Endothelial cell of umbilical vein (primary cell): ENCODE results near the gene NUDT9. TPM values are rescaled to one million over a fixed set of nuclear protein-coding genes. Genes with fewer than 3 reads are reported as not detected.

Experiments
- BruUV-seq: library from RNA; stranded (reverse); fragments of 400-500 nt; replicated peaks from 2 replicates; lab custom pipeline; 2021; lab: Mats Ljungman, UMichigan
- CTCF ChIA-PET: fragments of 300-600, 350-600 bp; sonication (Branson Sonifier 250); formaldehyde crosslinking; loops from one replicate; lab custom pipeline; 2021; ENCODE audit warnings: antibody characterized with exemption, inconsistent platforms; lab: Charles Lee
- POLR2A ChIA-PET: fragments of 300-600, 350-600 bp; sonication (Branson Sonifier 250); formaldehyde crosslinking; loops from one replicate; lab custom pipeline; 2021; ENCODE audit warnings: antibody characterized with exemption, inconsistent platforms; lab: Charles Lee
- DNase-seq: peaks from one replicate; pipeline ENCODE4 v3.0.0-alpha.2; 2011; ENCODE audit warnings: low read depth, low spot score
- FAIRE-seq: peaks from 2 replicates; lab custom pipeline; 2011; peaks lifted over from hg19 to GRCh38; lab: Jason Lieb, UNC
- H2AFZ ChIP-seq: 2 replicates; pipeline ENCODE4 v1.6.0; 2012; ENCODE audit warnings: low read depth, low read length, control low read depth, inconsistent platforms
- H3K27ac ChIP-seq: 2 replicates; pipeline ENCODE4 v1.5.1; 2011; ENCODE audit warnings: low read depth, mild to moderate bottlenecking, control low read depth, low read length, moderate library complexity; ENCODE audit not compliant: insufficient read depth
- H3K27me3 ChIP-seq, 2 experiments: 2 replicates each; pipeline versions ENCODE4 v1.6.0 to v1.6.1; 2011; ENCODE audit warnings: low read length in 2 of 2, mixed read lengths in 1 of 2; ENCODE audit not compliant: control insufficient read depth in 2 of 2, insufficient read depth in 2 of 2
- H3K36me3 ChIP-seq, 2 experiments: 2 replicates in 1 of 2; 3 replicates in 1 of 2; pipeline ENCODE4 v1.5.1; 2011; ENCODE audit warnings: low read length in 2 of 2, mild to moderate bottlenecking in 1 of 2, moderate library complexity in 1 of 2; ENCODE audit not compliant: control insufficient read depth in 2 of 2, insufficient read depth in 2 of 2; ENCODE audit errors: extremely low read depth in 1 of 2
- H3K4me1 ChIP-seq: 3 replicates; pipeline ENCODE4 v1.5.1; 2011; ENCODE audit warnings: mild to moderate bottlenecking, low read length; ENCODE audit not compliant: control insufficient read depth, insufficient read depth; ENCODE audit errors: extremely low read depth
- H3K4me2 ChIP-seq: 2 replicates; pipeline ENCODE4 v1.6.1; 2011; ENCODE audit warnings: low read length, control low read depth, mixed read lengths; ENCODE audit not compliant: insufficient read depth
- H3K4me3 ChIP-seq, 3 experiments: fragments of 200-600 bp in 1 of 3; sonication (generic), shearing (Covaris generic) in 1 of 3; replicated peaks in 1 of 3; 2 replicates each; pipeline ENCODE4 v1.5.1; 2011 to 2016; ENCODE audit warnings: control low read depth in 3 of 3, low read length in 3 of 3, mild to moderate bottlenecking in 2 of 3, inconsistent platforms in 1 of 3, low read depth in 1 of 3, moderate library complexity in 1 of 3; ENCODE audit not compliant: insufficient read depth in 1 of 3
- H3K79me2 ChIP-seq: 2 replicates; pipeline ENCODE4 v1.6.0; 2012; ENCODE audit warnings: low read length, inconsistent platforms; ENCODE audit not compliant: control insufficient read depth, insufficient read depth
- H3K9ac ChIP-seq: replicated peaks from 2 replicates; pipeline ENCODE3; 2011; ENCODE audit warnings: low read length, control low read depth; ENCODE audit not compliant: insufficient read depth; ENCODE audit errors: extremely low read depth
- H3K9me1 ChIP-seq: replicated peaks from 3 replicates; pipeline ENCODE4 v1.6.0; 2011; ENCODE audit warnings: mild to moderate bottlenecking, low read length; ENCODE audit not compliant: control insufficient read depth, insufficient read depth; ENCODE audit errors: extremely low read depth
- H3K9me3 ChIP-seq: replicated peaks from 2 replicates; pipeline ENCODE4 v1.5.1; 2012; ENCODE audit warnings: low read length, inconsistent platforms; ENCODE audit not compliant: control insufficient read depth, insufficient read depth
- H4K20me1 ChIP-seq: replicated peaks from 2 replicates; pipeline ENCODE3; 2011; ENCODE audit warnings: mild to moderate bottlenecking, low read length; ENCODE audit not compliant: control insufficient read depth, insufficient read depth; ENCODE audit errors: extremely low read depth
- CTCF ChIP-seq, 2 donors: IDR thresholded peaks; 1 replicate in 1 of 2; 2 replicates in 1 of 2; pipeline ENCODE4 v1.5.1; 2011; ENCODE audit warnings: low read length in 2 of 2, mild to moderate bottlenecking in 2 of 2, moderate library complexity in 2 of 2, control low read depth in 1 of 2, inconsistent platforms in 1 of 2, low read depth in 1 of 2; ENCODE audit not compliant: insufficient read depth in 1 of 2; ENCODE audit errors: extremely low read depth in 1 of 2
- EZH2 ChIP-seq: IDR thresholded peaks from 2 replicates; pipeline ENCODE4 v1.6.1; 2012; ENCODE audit warnings: borderline replicate concordance, low read depth, mild to moderate bottlenecking, moderate library complexity, low read length, inconsistent platforms; ENCODE audit not compliant: severe bottlenecking
- FOS ChIP-seq: IDR thresholded peaks from 2 replicates; pipeline ENCODE4 v1.6.1; 2011; ENCODE audit warnings: mild to moderate bottlenecking, low read length, moderate library complexity, borderline replicate concordance; ENCODE audit not compliant: insufficient read depth
- GATA2 ChIP-seq: IDR thresholded peaks from 2 replicates; pipeline ENCODE4 v1.7.0; 2011; ENCODE audit warnings: low read depth, mild to moderate bottlenecking, moderate library complexity, mixed read lengths, low read length; ENCODE audit not compliant: insufficient read length, insufficient read depth
- JUN ChIP-seq: IDR thresholded peaks from 2 replicates; pipeline ENCODE4 v1.6.1; 2011; ENCODE audit warnings: borderline replicate concordance, low read depth; ENCODE audit not compliant: insufficient read length, insufficient read depth
- MAX ChIP-seq: IDR thresholded peaks from 2 replicates; pipeline ENCODE4 v1.6.1; 2011; ENCODE audit not compliant: insufficient read depth, insufficient read length
- MYC ChIP-seq: IDR thresholded peaks from one replicate; pipeline ENCODE4 v1.6.1; 2011; ENCODE audit warnings: mild to moderate bottlenecking, low read depth, low read length
- POLR2A ChIP-seq: IDR thresholded peaks from 2 replicates; pipeline ENCODE4 v1.6.1; 2012; ENCODE audit warnings: low read depth, mild to moderate bottlenecking, control low read depth, low read length
- POLR2AphosphoS5 ChIP-seq: IDR thresholded peaks from 2 replicates; pipeline ENCODE4 v1.6.1; 2012; ENCODE audit warnings: low read depth, mild to moderate bottlenecking, control low read depth, low read length, moderate library complexity; ENCODE audit not compliant: insufficient read depth
- dilution Hi-C: fragments of 300-500 bp; cut with MboI; formaldehyde crosslinking; loops from one replicate; pipeline ENCODE4 v1.15.0; 2019; ENCODE audit warnings: low sequenced_read_pairs; ENCODE audit not compliant: extremely low pct_ligation_motif_present
- intact Hi-C: fragments of 100-400 bp; cut with micrococcal nuclease; formaldehyde crosslinking; loops from one replicate; pipeline ENCODE4 v1.10.0; 2022
- polyA plus RNA-seq, 4 experiments: library from polyadenylated mRNA; depleted of rRNA in 3 of 4; stranded (reverse) in 3 of 4; unstranded in 1 of 4; fragments of >200 nt; gene quantifications; 2 replicates each; pipeline versions ENCODE4 v1.2.1 to v1.2.3, GENCODE V29; 2011 to 2012; ENCODE audit warnings: missing spikeins in 1 of 4
- total RNA-seq: library from RNA; stranded (reverse); gene quantifications from 2 replicates; pipeline ENCODE4 v1.2.3, GENCODE V29; 2021

The NUDT9 gene
- total and polyA plus RNA-seq, 2 donors (not counting 3 experiments of a cell fraction or from before 2014, with no cell fraction given): 15.3 to 25.0 TPM

DNA sequence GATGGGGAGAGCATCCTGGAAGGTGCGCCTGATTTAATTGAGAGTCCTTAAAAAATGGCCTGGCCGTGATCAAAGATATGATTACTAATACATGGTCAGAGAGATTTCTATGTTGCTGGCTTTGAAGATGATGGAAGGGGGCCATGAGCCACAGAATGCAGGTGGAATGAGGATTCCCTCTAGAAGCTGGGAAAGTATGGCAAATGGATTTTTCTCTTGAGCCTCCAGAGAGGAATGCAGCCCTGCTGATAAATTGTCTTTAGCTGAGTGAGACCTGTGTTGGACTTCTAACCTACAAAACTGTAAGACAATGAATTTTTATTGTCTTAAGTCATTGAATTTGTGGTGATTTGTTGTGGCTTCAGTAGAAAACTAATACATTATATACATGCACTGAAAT is 7.7 kb downstream of the NUDT9 start:
- Histone ChIP-seq H3K27ac (no peak overlapping the region), H3K9me1 (no peaks in the 10 kb centered on the region), H3K27me3 (no peaks in the 10 kb centered on the region), H3K79me2 (peaks cover 55% of the 10 kb centered on the region), H3K4me3 (no peak overlapping the region), H3K9ac (no peak overlapping the region), H2AFZ (no peak overlapping the region), H3K36me3 (no peaks in the 10 kb centered on the region), H3K4me1 (no peaks in the 10 kb centered on the region), H4K20me1 (peaks cover 3% of the 10 kb centered on the region), H3K4me2 (no peak overlapping the region), H3K9me3 (no peaks in the 10 kb centered on the region)
- no TSS peak for BruUV-seq
- no peak for DNase-seq
- ChIA-PET POLR2A (no interaction called here), CTCF (no interaction called here)
- TF ChIP-seq CTCF (IDR thresholded peaks at IDR 0.05; ENCODE audit: extremely low read depth in 1 of 2, insufficient read depth in 1 of 2, low read depth in 1 of 2, low read length in 2 of 2) (no peak), MYC (no peak), POLR2AphosphoS5 (no peak), GATA2 (no peak), EZH2 (no peak), MAX (no peak), JUN (no peak), FOS (no peak), POLR2A (no peak)
- intact Hi-C loops (no loop called here), dilution Hi-C loops (no loop called here)
- FAIRE-seq: no peak
